Left renal cortex interstitium (tissue), 4 donors: Measurements from ENCODE around the gene RPRML. TPM values are rescaled to one million over a fixed set of nuclear protein-coding genes. Genes with fewer than 3 reads are reported as not detected.
"Not testable (repeated sequence)": the region's sequence is repeated elsewhere in the genome, so short reads cannot be mapped to it uniquely, and the experiment has no call there.

ENCODE experiments used
- DNase-seq, 4 donors: peaks; one replicate each; pipeline ENCODE4 v3.0.0-alpha.2; 2013; ENCODE audit warnings: low read depth in 4 of 4, low spot score in 2 of 4, missing footprints in 1 of 4
- polyA plus RNA-seq, 4 donors: library from polyadenylated mRNA; unstranded; fragments of 120-200 nt; gene quantifications; one replicate each; pipeline ENCODE4 v1.2.1, GENCODE V29; 2013; ENCODE audit not compliant: insufficient read length in 4 of 4

RPRML gene
- polyA plus RNA-seq, 4 donors: 0.09 TPM; not detected in 3

- no peak for DNase-seq
Measured at GRCh38 chr17:46977348-46977747, 1.7 kb downstream of the RPRML start.

GRCh38 chr17:46976626-46977270 lies 2.3 kb downstream of the RPRML start:
- no peak for DNase-seq

GRCh38 chr17:46975287-46975686 lies 3.8 kb downstream of the RPRML start:
- no peak for DNase-seq

GRCh38 chr17:46974086-46974485 lies 5.0 kb downstream of the RPRML start:
- no peak for DNase-seq

GRCh38 chr17:46972346-46972745 lies 6.7 kb downstream of the RPRML start:
- no peak for DNase-seq

- DNase-seq: no peak
Measured at GRCh38 chr17:46971647-46972300, 7.3 kb downstream of the RPRML start.

GRCh38 chr17:46968896-46969295 lies 10.2 kb downstream of the RPRML start:
- DNase-seq: no peak

GRCh38 chr17:46968224-46968834 lies 10.7 kb downstream of the RPRML start:
- no peak for DNase-seq

GRCh38 chr17:46964315-46965265 lies 14.5 kb downstream of the RPRML start:
- no peak for DNase-seq

GRCh38 chr17:46963571-46963970 lies 15.5 kb downstream of the RPRML start:
- no peak for DNase-seq

GRCh38 chr17:46962374-46962790 lies 16.7 kb downstream of the RPRML start:
- no peak for DNase-seq

GRCh38 chr17:46960152-46960551 lies 18.9 kb downstream of the RPRML start:
- DNase-seq: no peak

GRCh38 chr17:46958041-46958591 lies 20.9 kb downstream of the RPRML start:
- DNase-seq: no peak

- not testable (repeated sequence) for DNase-seq
Measured at GRCh38 chr17:46953191-46953590, 25.9 kb downstream of the RPRML start.

- DNase-seq: no peak
Measured at GRCh38 chr17:46952115-46952514, 26.9 kb downstream of the RPRML start.

- no peak for DNase-seq
Measured at GRCh38 chr17:46951706-46952105, 27.3 kb downstream of the RPRML start.

GRCh38 chr17:46950997-46951621 lies 27.9 kb downstream of the RPRML start:
- no peak for DNase-seq

- no peak for DNase-seq
Measured at GRCh38 chr17:46950342-46950996, 28.6 kb downstream of the RPRML start.

GRCh38 chr17:46949291-46950174 lies 29.5 kb downstream of the RPRML start:
- no peak for DNase-seq
